ENCODE data around the gene MAMDC4.

Gene MAMDC4

DNA sequence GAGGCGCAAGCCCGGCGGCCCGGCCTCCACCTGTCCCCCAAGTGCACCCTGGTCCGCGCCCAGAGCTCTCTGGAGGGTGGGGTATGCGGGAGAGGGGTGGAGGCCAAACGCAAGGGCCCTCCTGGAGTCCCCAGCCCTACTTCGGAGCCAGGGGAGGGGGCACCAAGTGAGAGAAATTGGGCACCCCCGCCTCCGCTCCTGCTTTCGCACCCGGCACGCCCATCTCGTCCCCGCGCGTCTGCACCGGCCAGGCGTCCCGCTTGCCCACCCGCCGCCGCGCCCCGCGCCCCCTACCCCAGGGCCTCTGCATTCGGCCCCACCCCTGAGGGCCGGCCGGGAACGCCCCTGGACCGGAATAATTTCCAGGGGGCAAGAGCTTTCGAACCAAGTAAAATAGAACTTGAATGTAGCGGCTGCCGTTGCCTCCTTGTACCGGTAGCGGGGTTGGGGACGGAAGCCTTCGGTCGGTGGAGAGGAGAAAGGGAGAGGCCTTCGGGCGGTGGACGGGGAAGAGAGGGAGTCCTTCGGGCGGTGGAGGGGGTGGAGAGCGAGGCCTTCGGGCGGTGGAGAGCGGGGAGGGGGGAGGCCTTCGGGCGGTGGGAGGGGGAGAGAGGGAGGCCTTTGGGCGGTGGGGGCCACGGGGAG, 3.6 kb upstream of the MAMDC4 start:
- in situ Hi-C loops (cut with MboI; ENCODE audit: low sequenced_read_pairs), result no loop called here

DNA sequence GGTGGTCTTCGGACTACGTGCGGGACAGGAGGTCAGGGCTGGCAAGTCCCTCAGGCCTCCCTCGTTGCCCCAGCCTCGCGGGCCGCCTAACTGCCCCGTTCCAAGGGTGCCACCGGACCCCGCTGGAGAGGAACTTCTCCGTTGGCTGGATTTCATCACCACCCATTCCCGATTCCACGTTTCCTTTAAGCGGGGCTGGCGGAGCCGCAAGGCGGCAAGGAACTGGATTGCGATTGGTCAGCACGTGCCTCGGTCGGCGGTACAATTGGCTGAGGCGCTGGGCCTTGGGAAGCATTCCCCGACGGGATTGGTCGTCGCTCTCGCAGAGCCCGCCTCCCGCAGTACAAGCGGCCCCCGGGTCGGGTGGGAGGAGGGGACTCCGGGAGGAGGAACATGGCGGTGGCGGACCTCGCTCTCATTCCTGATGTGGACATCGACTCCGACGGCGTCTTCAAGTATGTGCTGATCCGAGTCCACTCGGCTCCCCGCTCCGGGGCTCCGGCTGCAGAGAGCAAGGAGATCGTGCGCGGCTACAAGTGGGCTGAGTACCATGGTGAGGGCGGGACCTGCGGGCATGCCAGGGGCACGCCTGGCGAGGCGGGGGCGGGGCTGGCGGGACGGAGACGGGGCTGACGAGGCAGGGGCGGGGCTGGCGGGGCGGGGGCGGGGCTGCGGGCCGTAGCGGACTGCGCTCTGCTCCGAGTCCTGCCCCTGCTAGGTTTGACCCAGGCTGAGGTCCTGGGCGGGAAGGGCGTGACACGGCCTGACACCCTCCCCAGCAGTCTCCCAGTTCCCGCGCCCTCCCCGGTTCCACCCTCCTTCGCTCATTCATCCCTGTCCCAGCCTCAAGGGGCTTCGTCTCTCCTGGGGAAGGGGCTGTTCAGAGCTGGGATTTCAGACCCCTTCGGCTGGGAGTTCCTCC, 2.8 kb upstream of the MAMDC4 start, which contains the start of gene PHPT1:
PHPT1 (plus strand) TSS at position 372 of the 922 bp plus-strand sequence; CDS start at position 394, 22 bp downstream.
- in situ Hi-C loops (cut with MboI; ENCODE audit: low sequenced_read_pairs), result no loop called here

DNA sequence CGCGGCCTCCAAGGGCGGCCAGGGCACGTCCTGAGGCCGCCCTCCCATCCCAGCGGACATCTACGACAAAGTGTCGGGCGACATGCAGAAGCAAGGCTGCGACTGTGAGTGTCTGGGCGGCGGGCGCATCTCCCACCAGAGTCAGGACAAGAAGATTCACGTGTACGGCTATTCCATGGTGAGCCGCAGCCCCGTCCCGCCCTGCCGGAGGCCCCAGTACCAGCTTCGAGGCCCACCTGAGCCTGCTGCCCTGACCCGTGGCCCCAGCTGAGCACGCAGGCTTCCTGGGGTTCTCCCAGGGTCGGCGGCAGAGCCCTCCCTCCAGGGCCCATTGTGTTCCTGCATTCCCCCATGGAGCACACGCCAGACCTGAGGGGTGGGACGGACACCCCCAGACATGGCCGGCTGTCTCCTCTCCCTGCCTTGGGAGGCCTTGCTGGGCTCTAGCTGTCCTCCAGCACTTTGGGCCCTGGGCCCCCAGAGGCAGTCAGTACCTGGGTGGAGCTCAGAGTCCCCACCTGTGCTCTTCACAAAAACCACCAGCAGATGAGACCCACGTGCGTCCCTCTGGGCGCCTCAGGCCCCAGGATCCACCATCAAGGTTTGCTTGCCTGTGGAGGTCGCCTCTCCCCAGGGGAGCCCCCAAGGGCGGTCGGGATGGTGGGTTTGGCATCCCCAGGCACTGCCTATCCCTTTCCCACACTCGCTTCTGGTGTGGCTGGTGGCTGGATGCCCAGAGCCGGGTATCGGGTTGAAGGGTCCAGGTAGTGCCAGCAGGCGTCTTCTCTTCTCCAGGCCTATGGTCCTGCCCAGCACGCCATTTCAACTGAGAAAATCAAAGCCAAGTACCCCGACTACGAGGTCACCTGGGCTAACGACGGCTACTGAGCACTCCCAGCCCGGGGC, 1.9 kb upstream of the MAMDC4 start:
- in situ Hi-C loops (cut with MboI; ENCODE audit: low sequenced_read_pairs), result no loop called here

DNA sequence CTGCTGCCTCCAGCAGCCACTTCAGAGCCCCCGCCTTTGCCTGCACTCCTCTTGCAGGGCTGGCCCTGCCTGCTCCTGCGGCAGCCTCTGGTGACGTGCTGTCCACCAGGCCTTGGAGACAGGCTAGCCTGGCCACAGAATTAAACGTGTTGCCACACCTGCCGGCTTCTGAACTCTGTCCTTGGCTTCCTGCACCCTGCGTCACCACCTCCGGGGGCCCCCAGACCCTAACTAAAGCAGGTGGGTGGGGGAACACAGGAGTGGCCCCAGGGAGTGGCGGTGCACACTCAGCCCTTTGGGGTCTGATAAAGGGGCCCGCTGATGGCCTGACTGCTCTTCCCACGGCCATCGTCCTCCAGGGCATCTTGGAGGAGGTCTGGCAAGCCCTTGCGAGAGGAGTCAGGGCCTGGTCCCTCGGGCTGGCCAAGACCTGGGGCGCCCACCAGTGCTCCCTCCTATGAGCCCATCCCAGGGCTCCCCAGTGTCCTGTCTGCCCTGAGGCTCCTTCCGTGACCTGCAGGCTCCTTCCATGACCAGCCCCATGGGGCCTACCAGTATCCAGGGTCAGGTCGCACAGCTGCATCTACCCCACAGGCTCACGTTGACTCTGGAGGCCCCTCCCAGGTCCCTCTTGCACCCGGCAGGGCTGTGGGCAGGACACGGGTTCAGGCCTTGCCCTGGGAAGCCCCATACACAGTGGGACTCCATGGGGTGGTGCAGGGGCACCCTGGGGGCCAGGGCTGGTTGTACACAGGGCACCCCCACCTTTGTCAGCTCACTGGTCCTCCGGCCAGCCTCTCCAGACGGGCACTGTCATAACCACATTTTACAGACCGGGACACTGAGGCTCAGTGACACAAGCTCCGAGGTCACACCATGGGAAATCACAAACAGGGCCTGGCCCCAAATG, 1.0 kb upstream of the MAMDC4 start:
- in situ Hi-C loops (cut with MboI; ENCODE audit: low sequenced_read_pairs), result no loop called here

DNA sequence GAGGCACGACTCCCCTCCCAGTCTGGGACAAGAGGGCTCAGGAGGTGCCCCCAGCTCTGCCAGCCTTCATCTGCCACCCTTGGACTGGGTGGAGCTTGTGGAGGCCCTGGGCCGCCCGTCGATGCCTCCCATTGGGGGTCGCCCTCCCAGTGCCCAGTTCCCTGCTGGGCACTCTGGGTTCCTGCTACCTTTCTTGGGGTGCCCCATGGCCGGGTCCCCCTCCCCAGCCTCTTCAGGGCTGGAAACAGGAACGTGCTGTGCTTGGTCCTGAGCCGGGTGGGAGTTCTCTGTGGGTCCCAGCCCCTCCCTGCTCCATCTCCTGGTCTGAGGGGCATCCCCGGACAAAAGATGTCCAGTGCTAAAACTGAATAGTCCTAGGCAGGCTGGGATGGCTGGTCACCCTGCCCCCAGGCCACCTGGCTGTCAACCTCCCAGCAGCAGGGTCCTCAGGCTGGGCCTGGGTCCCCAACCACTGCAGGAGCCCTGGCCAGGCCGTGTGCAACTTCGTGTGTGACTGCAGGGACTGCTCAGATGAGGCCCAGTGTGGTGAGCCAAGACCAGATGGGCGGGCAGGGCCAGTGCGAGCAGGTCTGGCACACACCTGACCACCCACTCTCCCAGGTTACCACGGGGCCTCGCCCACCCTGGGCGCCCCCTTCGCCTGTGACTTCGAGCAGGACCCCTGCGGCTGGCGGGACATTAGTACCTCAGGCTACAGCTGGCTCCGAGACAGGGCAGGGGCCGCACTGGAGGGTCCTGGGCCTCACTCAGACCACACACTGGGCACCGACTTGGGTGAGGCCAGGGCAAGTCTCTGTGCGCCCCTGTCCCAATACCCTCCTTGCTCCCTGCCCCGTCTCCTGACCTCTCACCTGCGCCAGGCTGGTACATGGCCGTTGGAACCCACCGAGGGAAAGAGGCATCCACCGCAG, 784 bp downstream of the MAMDC4 start:
- in situ Hi-C loops (cut with MboI; ENCODE audit: low sequenced_read_pairs), result no loop called here

DNA sequence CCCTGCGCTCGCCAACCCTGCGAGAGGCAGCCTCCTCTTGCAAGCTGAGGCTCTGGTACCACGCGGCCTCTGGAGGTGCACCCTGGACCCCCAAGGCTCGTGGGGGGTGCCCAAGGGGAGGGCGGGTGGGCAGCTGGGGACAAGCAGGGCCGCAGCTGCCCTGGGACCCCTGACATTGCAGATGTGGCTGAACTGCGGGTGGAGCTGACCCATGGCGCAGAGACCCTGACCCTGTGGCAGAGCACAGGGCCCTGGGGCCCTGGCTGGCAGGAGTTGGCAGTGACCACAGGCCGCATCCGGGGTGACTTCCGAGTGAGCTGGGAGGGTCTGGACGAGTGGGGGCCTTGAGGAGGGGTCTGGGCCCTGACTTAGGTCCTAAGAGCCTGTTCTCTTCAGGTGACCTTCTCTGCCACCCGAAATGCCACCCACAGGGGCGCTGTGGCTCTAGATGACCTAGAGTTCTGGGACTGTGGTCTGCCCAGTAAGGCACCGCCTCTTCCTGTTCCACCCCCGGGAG, 1.5 kb downstream of the MAMDC4 start:
- in situ Hi-C loops (cut with MboI; ENCODE audit: low sequenced_read_pairs), result no loop called here

DNA sequence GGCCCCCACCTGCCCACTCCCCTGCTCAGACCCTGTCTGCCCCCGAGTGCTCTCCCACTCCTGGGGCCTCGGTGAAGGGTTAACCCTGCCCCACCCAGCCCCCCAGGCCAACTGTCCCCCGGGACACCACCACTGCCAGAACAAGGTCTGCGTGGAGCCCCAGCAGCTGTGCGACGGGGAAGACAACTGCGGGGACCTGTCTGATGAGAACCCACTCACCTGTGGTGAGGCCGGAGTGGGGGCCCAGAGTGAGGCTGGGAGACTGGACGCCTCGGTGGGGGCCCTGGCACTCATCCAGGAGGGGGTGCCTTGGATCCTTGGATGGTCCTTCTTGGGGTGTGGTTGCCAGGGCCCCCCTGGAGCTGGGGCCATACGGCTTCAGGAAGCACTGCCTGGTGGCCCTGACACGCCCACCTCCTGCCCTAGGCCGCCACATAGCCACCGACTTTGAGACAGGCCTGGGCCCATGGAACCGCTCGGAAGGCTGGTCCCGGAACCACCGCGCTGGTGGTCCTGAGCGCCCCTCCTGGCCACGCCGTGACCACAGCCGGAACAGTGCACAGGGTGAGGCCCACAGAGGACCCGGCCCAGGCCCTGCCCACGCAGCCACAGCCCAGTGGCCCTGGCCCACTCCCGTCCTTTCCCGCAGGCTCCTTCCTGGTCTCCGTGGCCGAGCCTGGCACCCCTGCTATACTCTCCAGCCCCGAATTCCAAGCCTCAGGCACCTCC, 2.1 kb downstream of the MAMDC4 start:
- in situ Hi-C loops (cut with MboI; ENCODE audit: low sequenced_read_pairs), result no loop called here

DNA sequence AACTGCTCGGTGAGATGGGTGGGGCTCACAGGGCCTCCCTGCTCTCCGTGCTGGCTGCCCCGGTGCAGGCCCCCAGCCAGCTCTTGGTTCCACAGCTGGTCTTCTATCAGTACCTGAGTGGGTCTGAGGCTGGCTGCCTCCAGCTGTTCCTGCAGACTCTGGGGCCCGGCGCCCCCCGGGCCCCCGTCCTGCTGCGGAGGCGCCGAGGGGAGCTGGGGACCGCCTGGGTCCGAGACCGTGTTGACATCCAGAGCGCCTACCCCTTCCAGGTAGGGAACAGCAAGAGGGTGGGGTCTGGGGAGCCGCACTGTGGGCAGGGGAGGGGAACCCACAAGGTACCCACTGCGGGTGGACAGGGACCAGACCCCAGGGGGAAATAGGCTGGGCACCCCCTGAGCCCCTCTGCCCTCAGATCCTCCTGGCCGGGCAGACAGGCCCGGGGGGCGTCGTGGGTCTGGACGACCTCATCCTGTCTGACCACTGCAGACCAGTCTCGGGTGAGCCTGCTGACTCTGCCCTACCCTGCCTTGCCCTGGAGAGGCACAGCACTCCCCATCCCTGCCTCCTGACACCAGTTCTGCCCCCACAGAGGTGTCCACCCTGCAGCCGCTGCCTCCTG, 2.8 kb downstream of the MAMDC4 start:
- in situ Hi-C loops (cut with MboI; ENCODE audit: low sequenced_read_pairs), result no loop called here

DNA sequence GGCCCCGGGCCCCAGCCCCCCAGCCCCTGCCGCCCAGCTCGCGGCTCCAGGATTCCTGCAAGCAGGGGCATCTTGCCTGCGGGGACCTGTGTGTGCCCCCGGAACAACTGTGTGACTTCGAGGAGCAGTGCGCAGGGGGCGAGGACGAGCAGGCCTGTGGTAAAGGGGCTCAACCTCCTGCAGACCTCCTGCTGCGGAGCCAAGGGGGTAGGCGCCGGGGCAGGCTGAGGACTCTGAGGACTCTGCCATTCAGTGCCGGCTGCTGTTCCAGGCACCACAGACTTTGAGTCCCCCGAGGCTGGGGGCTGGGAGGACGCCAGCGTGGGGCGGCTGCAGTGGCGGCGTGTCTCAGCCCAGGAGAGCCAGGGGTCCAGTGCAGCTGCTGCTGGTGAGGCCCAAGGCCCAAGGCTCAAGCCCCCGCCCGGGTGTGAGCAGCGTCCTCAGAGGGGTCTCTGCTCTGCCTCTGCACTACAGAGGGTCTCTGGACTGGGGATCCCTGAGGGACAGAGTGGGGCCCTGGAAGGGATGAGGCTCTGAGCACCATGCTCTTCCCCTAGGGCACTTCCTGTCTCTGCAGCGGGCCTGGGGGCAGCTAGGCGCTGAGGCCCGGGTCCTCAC, 3.4 kb downstream of the MAMDC4 start:
- in situ Hi-C loops (cut with MboI; ENCODE audit: low sequenced_read_pairs), result no loop called here

DNA sequence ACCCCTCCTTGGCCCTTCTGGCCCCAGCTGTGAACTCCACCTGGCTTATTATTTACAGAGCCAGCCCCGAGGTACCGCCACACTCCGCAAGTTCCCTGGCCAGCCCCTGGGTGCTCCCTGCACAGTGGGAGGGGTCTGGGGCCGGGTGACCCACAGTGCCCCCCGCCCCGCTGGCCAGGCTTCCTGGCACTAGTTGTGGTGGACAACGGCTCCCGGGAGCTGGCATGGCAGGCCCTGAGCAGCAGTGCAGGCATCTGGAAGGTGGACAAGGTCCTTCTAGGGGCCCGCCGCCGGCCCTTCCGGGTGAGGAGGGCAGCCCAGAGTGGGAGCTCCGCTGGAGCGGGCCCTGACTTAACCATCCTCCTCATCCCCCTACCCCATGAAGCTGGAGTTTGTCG, 3.9 kb downstream of the MAMDC4 start:
- in situ Hi-C loops (cut with MboI; ENCODE audit: low sequenced_read_pairs), result no loop called here

DNA sequence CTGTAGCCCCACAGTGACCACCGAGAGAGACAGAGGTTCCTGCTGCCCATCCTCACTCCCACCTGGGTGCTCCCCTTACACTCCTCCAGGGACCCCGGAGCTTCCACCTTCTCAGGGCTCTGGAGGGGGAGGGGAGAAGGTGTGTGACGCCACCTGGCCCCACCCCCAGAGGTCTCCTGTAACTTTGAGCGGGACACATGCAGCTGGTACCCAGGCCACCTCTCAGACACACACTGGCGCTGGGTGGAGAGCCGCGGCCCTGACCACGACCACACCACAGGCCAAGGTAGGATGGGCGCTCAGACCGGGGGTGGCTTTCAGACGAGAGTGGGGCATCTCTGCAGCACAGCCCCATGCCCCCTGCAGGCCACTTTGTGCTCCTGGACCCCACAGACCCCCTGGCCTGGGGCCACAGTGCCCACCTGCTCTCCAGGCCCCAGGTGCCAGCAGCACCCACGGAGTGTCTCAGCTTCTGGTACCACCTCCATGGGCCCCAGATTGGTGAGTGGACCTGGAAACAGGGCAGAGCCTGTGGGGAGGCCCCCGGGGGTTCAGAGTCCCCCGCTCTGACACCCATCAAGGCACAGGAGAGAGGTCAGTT, 4.5 kb downstream of the MAMDC4 start:
- in situ Hi-C loops (cut with MboI; ENCODE audit: low sequenced_read_pairs), result no loop called here

DNA sequence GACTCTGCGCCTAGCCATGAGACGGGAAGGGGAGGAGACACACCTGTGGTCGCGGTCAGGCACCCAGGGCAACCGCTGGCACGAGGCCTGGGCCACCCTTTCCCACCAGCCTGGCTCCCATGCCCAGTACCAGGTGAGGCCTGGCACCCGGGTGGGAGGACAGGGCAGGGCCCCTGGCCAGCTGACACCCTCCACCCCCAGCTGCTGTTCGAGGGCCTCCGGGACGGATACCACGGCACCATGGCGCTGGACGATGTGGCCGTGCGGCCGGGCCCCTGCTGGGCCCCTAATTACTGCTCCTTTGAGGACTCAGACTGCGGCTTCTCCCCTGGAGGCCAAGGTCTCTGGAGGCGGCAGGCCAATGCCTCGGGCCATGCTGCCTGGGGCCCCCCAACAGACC, 5.0 kb downstream of the MAMDC4 start:
- in situ Hi-C loops (cut with MboI; ENCODE audit: low sequenced_read_pairs), result no loop called here

DNA sequence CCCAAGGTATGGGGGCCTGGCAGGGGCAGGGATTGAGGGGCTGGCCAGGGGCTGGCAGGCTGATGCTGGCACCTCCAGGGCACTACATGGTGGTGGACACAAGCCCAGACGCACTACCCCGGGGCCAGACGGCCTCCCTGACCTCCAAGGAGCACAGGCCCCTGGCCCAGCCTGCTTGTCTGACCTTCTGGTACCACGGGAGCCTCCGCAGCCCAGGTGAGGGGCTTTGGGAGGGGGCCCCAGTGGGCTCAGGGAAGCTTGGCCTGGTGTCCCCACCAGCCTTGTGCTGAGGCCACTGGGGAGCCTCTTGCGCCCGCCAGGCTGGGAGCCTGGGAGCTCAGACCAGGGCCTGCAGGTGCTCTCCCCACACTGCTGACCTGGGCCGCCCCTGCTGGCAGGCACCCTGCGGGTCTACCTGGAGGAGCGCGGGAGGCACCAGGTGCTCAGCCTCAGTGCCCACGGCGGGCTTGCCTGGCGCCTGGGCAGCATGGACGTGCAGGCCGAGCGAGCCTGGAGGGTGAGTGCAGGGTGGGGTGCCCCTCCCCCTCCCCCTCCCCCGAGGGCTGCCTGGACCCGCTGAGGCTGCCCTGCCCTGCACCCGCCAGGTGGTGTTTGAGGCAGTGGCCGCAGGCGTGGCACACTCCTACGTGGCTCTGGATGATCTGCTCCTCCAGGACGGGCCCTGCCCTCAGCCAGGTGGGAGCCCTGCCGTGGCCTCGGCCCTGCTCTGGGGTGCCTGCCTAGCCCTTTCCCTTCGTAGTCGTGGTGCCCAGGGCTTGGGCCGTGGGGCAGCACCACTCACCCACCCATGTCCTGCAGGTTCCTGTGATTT, 5.7 kb downstream of the MAMDC4 start:
- in situ Hi-C loops (cut with MboI; ENCODE audit: low sequenced_read_pairs), result no loop called here

DNA sequence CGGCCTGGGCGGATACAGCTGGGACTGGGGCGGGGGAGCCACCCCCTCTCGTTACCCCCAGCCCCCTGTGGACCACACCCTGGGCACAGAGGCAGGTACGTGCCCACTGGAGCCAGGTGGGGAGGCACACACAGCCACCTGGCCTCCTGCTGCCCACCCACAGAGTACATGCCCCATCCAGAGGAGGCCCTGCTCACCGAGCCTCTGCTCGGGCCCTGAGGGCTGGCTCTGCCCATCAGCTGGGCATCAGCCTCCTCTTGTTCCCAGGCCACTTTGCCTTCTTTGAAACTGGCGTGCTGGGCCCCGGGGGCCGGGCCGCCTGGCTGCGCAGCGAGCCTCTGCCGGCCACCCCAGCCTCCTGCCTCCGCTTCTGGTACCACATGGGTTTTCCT, 6.3 kb downstream of the MAMDC4 start:
- in situ Hi-C loops (cut with MboI; ENCODE audit: low sequenced_read_pairs), result no loop called here

DNA sequence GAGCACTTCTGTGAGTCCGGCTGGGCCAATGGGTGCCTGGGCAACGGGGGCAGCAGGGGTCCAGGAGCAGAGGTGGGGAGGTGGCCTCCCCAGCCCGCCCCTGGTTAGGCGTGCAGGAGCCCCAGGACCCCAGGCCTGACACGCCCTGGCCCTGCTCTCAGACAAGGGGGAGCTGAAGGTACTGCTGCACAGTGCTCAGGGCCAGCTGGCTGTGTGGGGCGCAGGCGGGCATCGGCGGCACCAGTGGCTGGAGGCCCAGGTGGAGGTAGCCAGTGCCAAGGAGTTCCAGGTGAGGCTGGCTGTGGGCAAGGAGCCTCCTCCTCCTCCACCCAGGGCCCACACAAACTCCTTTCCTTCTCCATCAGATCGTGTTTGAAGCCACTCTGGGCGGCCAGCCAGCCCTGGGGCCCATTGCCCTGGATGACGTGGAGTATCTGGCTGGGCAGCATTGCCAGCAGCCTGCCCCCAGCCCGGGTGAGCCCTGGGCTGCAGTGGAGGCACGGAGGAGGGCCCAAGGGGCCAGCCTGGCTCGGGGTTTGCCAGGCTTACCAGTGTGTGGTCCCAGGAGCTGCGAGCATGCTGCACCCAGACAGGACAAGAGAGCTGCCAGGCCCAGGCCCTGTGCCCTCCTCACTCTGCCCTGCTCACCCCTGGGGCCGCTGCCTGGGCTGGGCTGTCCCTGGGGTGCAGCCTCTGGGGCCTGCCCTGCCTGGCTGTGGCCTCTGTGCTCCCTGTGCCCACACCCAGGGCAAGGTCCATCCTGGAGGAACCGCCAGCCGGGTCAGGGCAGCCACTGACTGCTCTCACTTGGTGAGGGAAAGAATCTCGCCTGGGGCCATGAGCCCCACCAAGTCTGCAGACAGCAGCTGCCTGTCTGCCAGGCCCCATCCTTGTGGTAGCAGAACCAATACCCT, 7.0 kb downstream of the MAMDC4 start:
- in situ Hi-C loops (cut with MboI; ENCODE audit: low sequenced_read_pairs), result no loop called here
